Peyer's patch (tissue), 4 donors: ENCODE results near the gene EPS8L3. TPM values are rescaled to one million over a fixed set of nuclear protein-coding genes. Genes with fewer than 3 reads are reported as not detected.
A peak's percentile ranks its signal among the peaks of the same experiment; 100 is the strongest.

Source experiments
- DNase-seq, 3 donors: peaks; one replicate each; pipeline ENCODE4 v3.0.0-alpha.2; 2017 to 2019
- H3K27ac ChIP-seq, 4 donors: fragments of 200-600 bp; sonication (generic); one replicate each; pipeline ENCODE4 v1.5.1; 2016 to 2019
- H3K27me3 ChIP-seq, 2 donors: fragments of 200-600 bp; sonication (generic); one replicate each; pipeline ENCODE4 v1.5.1; 2019
- H3K36me3 ChIP-seq, 3 donors: fragments of 200-600 bp; sonication (generic); one replicate each; pipeline ENCODE4 v1.5.1; 2016 to 2019
- H3K4me1 ChIP-seq, 4 donors: fragments of 200-600 bp; sonication (generic); one replicate each; pipeline ENCODE4 v1.5.1; 2016 to 2019
- H3K4me3 ChIP-seq, 4 donors: fragments of 200-600 bp; sonication (generic); 1 replicate in 3 of 4; 2 replicates in 1 of 4; pipeline ENCODE4 v1.5.1; 2016 to 2019; ENCODE audit warnings: mild to moderate bottlenecking in 1 of 4
- H3K9me3 ChIP-seq, 4 donors: fragments of 200-600 bp; sonication (generic); one replicate each; pipeline ENCODE4 v1.5.1; 2016 to 2019; ENCODE audit warnings: mild to moderate bottlenecking in 1 of 4
- CTCF ChIP-seq, 6 experiments: fragments of 450-650 bp in 4 of 6; fragments of 200-600 bp in 2 of 6; sonication (generic) in 1 of 6; IDR thresholded peaks; one replicate each; pipeline ENCODE4 v1.5.1; 2017 to 2019; ENCODE audit warnings: antibody characterized with exemption in 6 of 6, mild to moderate bottlenecking in 3 of 6, moderate library complexity in 1 of 6
- POLR2A ChIP-seq, 2 donors: fragments of 450-650 bp; IDR thresholded peaks; one replicate each; pipeline ENCODE4 v1.5.1; 2017; ENCODE audit warnings: antibody characterized with exemption in 2 of 2, mild to moderate bottlenecking in 2 of 2, moderate library complexity in 2 of 2
- total RNA-seq, 4 donors: library from RNA; depleted of rRNA; stranded (reverse); fragments of >200 nt; gene quantifications; one replicate each; pipeline ENCODE4 v1.1.0, GENCODE V29; 2016

Gene EPS8L3
- total RNA-seq, 4 donors from 2014 or later, result 263 to 745 (median 649) TPM

GRCh38 chr1:109740615-109741373, 22.9 kb downstream of the EPS8L3 start, which contains the start of gene GSTM3:
Gene GSTM3, minus strand, starts transcription at chr1:109741038. Its CDS starts 751 bp downstream, at chr1:109740287.
- no peak for DNase-seq
- H3K4me3 ChIP-seq, result peak within 1 kb of the TSS; percentile 54 to 68 (median 58)
- H3K27me3 ChIP-seq, result no peaks in the 10 kb centered on the region
- H3K9me3 ChIP-seq, result no peaks in the 10 kb centered on the region
- H3K4me1 ChIP-seq, result no peaks in the 10 kb centered on the region
- H3K27ac ChIP-seq, result peak within 1 kb of the TSS; percentile 58 to 71 (median 68)
- TF ChIP-seq CTCF (IDR thresholded peaks at IDR 0.05), result no peak
- no peak for TF ChIP-seq POLR2A (IDR thresholded peaks at IDR 0.05)
- peaks cover 0 to 8% (median 0%) of the 10 kb centered on the region in 3 donors for H3K36me3 ChIP-seq

DNA sequence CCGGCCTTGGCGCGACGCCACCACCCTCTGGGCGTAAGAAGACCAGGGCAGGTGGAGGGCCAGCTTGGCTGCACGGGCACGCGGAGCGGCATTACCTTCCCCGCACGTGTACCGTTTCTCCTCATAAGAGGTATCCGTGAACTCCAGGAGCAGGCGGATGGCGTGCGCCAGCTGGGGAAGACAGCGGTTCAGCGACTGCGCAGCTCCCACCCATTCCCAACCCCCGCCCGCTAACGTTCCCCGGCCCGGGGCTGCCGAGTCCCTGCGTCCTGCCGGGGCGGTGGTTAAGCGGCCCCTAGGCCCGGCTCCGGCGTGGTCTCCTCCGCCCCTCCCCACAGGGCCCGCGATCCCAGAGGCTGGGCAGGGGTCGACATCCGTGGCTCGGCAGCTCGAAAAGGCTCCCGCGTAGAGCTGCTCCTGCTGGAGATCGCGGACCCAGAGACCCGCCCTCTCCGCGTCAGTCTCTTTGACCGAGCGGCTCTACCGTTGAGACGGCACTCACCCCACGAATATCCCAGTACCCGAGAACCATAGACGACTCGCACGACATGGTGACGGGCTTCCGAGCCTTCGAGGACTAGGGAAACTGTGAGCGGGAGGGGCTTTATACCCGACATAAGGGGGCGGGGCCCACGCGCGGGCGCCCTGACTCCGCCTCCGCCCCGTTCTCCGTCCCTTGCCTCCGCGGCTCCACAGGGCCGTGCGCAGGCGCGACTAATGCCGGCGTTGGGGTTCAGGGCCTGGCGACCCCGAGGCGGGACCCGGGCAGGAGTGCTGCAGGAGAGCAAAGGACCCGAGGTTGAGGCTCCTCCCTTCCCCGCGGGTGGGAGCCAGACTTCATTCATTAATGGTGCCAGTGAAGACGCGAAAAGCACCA, 23.7 kb downstream of the EPS8L3 start:
- Histone ChIP-seq H3K27me3 (no peaks in the 10 kb centered on the region), H3K4me1 (no peaks in the 10 kb centered on the region), H3K36me3 (peaks cover 0 to 8% (median 0%) of the 10 kb centered on the region in 3 donors), H3K9me3 (no peaks in the 10 kb centered on the region), H3K27ac (peak overlapping the region; percentile 58 to 71 (median 68)), H3K4me3 (peak overlapping the region; percentile 54 to 68 (median 58))
- TF ChIP-seq POLR2A (IDR thresholded peaks at IDR 0.05), result peak; percentile 80 to 93
- TF ChIP-seq CTCF (IDR thresholded peaks at IDR 0.05), result no peak
- DNase-seq, result peak; percentile 72 to 90 (median 87)

DNA sequence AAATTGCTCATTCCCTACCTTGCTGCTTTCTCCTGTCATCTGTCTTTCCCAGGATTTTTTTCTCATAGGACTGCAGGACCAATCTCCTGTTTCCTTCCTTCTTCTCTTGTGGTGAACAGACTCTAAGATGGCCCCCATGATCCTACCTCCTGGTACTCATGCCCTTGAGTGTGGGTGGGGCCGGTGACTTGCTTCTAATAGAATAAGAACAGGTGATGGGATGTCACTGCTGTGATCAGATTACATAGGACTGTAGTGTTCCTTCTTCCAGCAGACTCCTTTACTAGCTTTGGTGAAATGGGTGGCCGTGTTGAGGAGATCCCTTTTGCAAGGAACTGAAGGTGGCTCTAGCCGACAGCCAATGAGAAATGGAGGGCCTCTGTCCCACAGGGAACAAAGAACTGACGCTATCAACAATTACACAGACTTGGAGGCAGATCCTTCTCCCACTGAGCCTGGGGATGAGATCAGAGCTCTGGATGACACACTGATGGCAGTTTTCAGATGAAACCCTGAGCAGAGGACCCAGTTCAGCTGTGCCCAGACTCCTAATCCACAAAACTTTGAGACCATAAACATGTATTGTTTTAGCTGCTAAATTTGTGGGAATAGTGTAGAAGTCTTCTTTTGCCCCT, 30.4 kb downstream of the EPS8L3 start:
- no peaks in the 10 kb centered on the region for H3K9me3 ChIP-seq
- peaks cover 0 to 8% (median 0%) of the 10 kb centered on the region in 3 donors for H3K36me3 ChIP-seq
- H3K27ac ChIP-seq, result no peak overlapping the region
- no peaks in the 10 kb centered on the region for H3K27me3 ChIP-seq
- H3K4me1 ChIP-seq, result no peaks in the 10 kb centered on the region
- H3K4me3 ChIP-seq, result no peak overlapping the region
- DNase-seq, result no peak
- TF ChIP-seq POLR2A (IDR thresholded peaks at IDR 0.05) (no peak), CTCF (IDR thresholded peaks at IDR 0.05) (no peak)

GRCh38 chr1:109732390-109732881, 31.3 kb downstream of the EPS8L3 start:
- H3K4me1 ChIP-seq, result no peaks in the 10 kb centered on the region
- H3K9me3 ChIP-seq, result no peaks in the 10 kb centered on the region
- DNase-seq, result no peak
- peaks cover 0 to 8% (median 0%) of the 10 kb centered on the region in 3 donors for H3K36me3 ChIP-seq
- H3K27me3 ChIP-seq, result no peaks in the 10 kb centered on the region
- no peak overlapping the region for H3K4me3 ChIP-seq
- no peak overlapping the region for H3K27ac ChIP-seq
- no peak for TF ChIP-seq CTCF (IDR thresholded peaks at IDR 0.05)
- no peak for TF ChIP-seq POLR2A (IDR thresholded peaks at IDR 0.05)

DNA sequence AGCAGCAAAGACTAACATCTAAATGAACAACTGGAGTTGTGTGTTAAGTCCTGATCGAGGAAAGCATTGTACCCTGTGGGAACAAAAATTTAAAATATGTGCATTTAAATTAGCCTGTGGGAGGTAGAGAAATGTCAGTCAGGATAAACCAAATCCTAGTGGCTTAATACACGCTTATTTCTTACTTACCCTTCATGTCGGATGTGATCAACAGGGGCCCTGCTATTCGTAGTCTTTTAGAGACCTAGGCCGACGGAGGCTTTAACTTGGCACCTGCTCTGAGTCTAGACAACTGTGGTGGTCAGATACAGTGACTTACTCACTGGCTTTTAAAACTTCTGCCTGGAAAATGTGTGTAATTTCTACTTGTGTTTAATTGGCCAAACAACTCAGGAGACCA, 33.1 kb downstream of the EPS8L3 start:
- H3K36me3 ChIP-seq, result no peaks in the 10 kb centered on the region
- no peak for DNase-seq
- H3K27ac ChIP-seq, result no peak overlapping the region
- TF ChIP-seq POLR2A (IDR thresholded peaks at IDR 0.05) (no peak), CTCF (IDR thresholded peaks at IDR 0.05) (no peak)
- H3K4me1 ChIP-seq, result no peaks in the 10 kb centered on the region
- H3K27me3 ChIP-seq, result no peaks in the 10 kb centered on the region
- no peaks in the 10 kb centered on the region for H3K9me3 ChIP-seq
- no peak overlapping the region for H3K4me3 ChIP-seq
